Measurements from ENCODE around the gene ELSPBP1.
"Not testable (repeated sequence)": the region's sequence is repeated elsewhere in the genome, so short reads cannot be mapped to it uniquely, and the experiment has no call there.

The ELSPBP1 gene

DNA sequence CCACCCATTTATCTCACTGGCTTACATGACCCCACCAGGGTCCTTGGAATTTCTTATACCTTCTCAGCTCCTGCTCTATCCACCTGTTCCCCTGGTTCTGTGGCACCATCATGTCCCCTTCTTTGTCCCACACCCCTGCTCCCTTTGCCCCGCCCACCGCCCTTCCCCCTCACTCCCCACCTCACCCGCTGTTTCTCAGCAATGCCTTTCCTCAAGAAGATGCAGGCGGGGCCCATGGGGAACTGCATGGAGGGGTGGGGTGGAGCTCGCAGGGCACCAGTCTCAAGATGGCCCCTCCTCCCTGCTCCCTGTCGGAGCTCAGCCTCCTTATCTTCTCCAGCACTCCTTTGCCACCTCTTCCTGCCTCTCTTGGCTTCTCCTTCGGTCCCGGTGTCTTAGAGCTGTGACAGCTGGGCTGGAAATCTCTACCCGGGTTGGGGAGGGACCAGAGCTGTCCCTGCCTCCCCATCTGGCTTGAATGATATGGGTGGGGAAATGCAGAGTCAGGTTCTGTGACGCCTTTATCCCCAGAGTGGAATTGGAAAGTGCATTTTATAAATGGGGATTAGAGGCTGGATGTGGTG lies 49.3 kb downstream of the ELSPBP1 start, which contains the start of gene CABP5:
CABP5 (minus strand) TSS at position 405 of the 584 bp plus-strand sequence; CDS start at position 248, 157 bp downstream.
- no peak for DNase-seq (ENCODE audit: low read depth)

DNA sequence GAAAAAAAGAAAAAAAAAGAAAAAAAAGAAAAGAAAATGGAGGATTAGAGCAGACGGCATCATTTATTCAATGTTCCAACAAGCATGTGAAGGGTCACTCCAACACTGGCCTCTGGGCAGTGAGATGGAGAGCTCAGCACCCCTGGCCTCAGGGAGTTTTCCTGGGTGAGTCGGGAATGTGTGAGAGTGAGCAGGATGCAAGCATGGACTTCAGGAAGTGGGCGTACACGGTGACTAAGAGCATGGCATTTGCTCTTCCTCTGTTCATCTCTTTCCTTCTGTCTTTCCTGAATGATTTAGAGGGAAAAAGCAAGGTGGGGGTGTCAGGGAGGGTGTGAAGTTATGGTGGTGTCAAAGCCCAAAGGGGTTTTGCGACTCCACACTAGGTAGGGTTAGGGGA lies 50.1 kb downstream of the ELSPBP1 start:
- DNase-seq (ENCODE audit: low read depth), result no peak

DNA sequence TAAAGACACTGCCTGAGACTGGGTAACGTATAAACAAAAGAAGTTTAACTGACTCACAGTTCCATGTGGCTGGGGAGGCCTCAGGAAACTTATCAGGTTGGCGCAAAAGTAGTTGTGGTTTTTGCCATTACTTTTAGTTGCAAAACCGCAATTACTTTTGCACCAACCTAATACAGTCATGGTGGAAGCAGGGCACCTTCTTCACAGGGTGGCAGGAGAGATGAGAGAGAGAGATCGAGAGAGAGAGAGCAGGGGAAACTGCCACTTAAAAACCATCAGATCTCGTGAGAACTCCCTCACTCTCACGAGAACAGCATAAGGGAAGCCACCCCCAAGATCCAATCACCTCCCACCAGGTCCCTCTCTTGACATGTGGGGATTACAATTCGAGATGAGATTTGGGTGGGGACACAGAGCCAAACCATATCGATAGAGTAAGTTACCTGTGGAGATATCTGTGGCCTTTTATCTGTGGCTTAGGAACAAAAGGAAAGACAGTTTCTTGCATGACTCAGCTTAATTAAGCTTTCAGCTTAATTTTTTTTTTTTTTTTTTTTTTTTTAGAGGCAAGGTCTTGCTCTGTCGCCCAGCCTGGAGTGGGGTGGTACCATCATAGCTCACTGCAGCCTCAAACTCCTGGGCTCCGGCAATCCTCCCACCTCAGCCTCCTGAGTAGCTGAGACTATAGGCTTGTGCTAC lies 57.1 kb downstream of the ELSPBP1 start:
- no peak for DNase-seq (ENCODE audit: low read depth)

DNA sequence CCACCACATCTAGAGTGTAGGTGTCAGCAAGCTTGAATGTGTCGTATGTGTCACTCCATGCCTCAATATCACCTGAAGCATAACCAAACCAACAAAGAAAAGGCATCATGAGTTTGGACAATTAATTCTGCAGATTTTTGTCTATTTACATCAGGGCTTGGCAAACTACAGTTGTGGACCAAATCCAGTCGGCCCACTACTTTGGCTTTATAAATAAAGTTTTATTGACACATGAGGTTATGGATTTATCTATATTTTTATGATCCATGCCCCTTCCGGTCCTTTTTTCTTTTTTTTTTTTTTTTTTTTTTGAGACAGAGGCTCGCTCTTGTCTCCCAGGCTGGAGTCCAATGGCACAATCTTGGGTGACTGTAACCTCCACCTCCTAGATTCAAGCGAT lies 58.6 kb downstream of the ELSPBP1 start:
- DNase-seq (ENCODE audit: low read depth), result no peak

- no peak for DNase-seq (ENCODE audit: low read depth)
Observed at GRCh38 chr19:48053856-48054255, 59.4 kb downstream of the ELSPBP1 start.

GRCh38 chr19:48059331-48059730 lies 64.9 kb downstream of the ELSPBP1 start:
- no peak for DNase-seq (ENCODE audit: low read depth)

DNA sequence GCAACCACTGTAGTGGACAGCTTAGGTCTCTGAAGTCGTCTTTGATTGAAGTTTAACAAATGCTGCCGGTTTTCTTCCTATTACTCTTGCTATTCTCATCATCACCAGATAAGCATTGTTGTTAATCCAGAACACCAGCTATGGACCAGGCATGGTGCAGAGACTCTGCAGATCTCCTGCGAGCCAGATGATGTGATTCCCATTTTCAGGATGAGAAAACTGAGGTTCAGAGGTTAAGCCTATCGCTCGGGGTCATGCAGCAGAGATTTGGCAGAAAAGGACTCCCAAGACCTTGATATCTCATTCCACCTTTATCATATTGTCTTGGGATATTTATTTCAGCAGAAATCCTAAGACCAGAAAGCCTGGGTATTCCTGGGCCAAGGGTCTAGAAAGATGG lies 65.9 kb downstream of the ELSPBP1 start:
- no peak for DNase-seq (ENCODE audit: low read depth)

DNA sequence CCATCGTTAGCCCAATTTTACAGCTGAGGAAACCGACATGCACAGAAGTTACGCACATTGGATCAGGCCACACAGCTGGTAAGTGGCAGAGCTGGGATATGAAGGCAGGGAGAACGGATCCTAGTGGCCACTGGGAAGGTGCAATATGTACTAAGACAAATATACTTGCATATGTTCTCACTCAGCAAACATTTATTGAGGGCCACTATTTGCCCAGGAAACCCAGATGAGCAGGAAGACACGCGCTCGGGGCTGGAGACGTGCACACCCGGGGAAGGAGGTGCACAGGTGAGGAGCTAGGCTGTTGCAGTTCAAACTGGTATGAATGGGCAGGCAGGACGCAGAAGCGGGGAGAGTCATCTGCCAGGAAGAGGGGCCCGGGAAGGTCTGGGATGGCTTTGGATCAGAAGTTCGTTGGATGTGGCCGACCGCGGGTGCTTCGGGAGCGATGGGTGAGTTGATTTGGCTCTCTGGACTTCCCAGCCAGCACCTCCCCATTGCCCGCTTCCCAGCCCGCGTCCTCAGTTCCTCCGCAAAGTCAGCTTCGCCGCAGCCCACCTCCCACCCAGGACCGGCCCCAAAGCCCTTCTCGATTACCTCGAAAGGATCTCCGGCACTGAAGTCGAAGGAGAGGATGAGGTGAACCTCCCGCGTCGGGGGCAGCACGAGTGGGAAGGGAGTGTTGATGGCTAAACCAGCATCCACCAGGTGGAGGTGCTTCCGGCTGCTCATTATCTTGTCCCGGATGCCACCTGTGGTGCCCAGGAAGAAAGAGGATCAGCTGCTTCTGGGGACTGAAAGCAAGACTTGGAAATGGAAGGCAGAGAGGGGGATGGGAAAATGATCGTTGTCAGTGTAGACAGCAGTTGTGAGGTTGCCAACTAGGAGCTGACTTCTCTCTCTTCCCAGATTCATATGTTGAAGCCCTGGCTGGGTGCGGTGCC lies 67.2 kb downstream of the ELSPBP1 start:
- no peak for DNase-seq (ENCODE audit: low read depth)

GRCh38 chr19:48064509-48064908 lies 70.1 kb downstream of the ELSPBP1 start:
- no peak for DNase-seq (ENCODE audit: low read depth)

DNA sequence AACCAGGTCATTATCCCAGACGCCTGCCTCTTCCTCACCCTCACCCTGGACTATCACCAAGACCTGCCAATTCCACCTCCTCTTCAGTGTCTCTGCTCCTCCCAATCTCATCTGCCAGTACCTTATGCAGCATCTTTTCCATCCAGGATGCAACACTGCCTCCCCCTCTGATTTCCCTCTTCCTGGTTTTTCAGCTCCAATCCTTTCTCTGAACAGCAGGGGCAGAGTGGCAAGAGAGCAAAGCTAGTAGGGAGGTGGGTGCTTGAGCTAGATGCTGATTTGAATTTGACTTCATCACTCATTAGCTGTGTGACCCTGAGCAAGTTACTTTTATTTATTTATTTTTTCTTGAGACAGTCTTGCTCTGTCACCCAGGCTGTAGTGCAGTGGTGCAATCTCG lies 75.0 kb downstream of the ELSPBP1 start:
- DNase-seq (ENCODE audit: low read depth), result no peak

GRCh38 chr19:48070177-48070769 lies 75.8 kb downstream of the ELSPBP1 start:
- not testable (repeated sequence) for DNase-seq (ENCODE audit: low read depth)

Data from activated T-cell treated with anti-CD3 and anti-CD28 coated beads for 1 hour (primary cell).